ENCODE data around the gene PIK3R2.
"Not testable (repeated sequence)": the region's sequence is repeated elsewhere in the genome, so short reads cannot be mapped to it uniquely, and the experiment has no call there.

Gene PIK3R2

GRCh38 chr19:18155095-18156087, 2.4 kb downstream of the PIK3R2 start:
- Histone ChIP-seq H3K36me3 (ENCODE audit: insufficient read depth, insufficient read length, low read length) (peaks cover 31% of the 10 kb centered on the region), H3K4me1 (ENCODE audit: insufficient read depth, insufficient read length) (peaks cover 33% of the 10 kb centered on the region), H3K9me3 (ENCODE audit: insufficient read depth, low read length) (no peaks in the 10 kb centered on the region), H3K27me3 (ENCODE audit: insufficient read depth, insufficient read length) (no peaks in the 10 kb centered on the region), H3K9ac (ENCODE audit: insufficient read length, low read depth) (no peak overlapping the region), H3K4me3 (ENCODE audit: insufficient read length, low read depth) (no peak overlapping the region)
- DNase-seq (ENCODE audit: low read depth, low spot score) = no peak
- no peak for TF ChIP-seq ZNF274 (IDR thresholded peaks at IDR 0.05; ENCODE audit: low read depth, low read length)
- no peak for TF ChIP-seq YY1 (IDR thresholded peaks at IDR 0.05; ENCODE audit: insufficient read depth, insufficient read length)
- no peak for TF ChIP-seq SUZ12 (IDR thresholded peaks at IDR 0.05; ENCODE audit: extremely low read depth, insufficient read depth, insufficient read length)

- H3K36me3 ChIP-seq (ENCODE audit: insufficient read depth, insufficient read length, low read length) = peaks cover 32% of the 10 kb centered on the region
- H3K9me3 ChIP-seq (ENCODE audit: insufficient read depth, low read length) = no peaks in the 10 kb centered on the region
- H3K27me3 ChIP-seq (ENCODE audit: insufficient read depth, insufficient read length) = no peaks in the 10 kb centered on the region
- no peak for DNase-seq (ENCODE audit: low read depth, low spot score)
- H3K4me1 ChIP-seq (ENCODE audit: insufficient read depth, insufficient read length) = peaks cover 27% of the 10 kb centered on the region
- peak overlapping the region; percentile 80 for H3K9ac ChIP-seq (ENCODE audit: insufficient read length, low read depth)
- H3K4me3 ChIP-seq (ENCODE audit: insufficient read length, low read depth) = no peak overlapping the region
- no peak for TF ChIP-seq SUZ12 (IDR thresholded peaks at IDR 0.05; ENCODE audit: extremely low read depth, insufficient read depth, insufficient read length)
- no peak for TF ChIP-seq YY1 (IDR thresholded peaks at IDR 0.05; ENCODE audit: insufficient read depth, insufficient read length)
- no peak for TF ChIP-seq ZNF274 (IDR thresholded peaks at IDR 0.05; ENCODE audit: low read depth, low read length)
Observed at GRCh38 chr19:18156268-18156667, 3.3 kb downstream of the PIK3R2 start.

DNA sequence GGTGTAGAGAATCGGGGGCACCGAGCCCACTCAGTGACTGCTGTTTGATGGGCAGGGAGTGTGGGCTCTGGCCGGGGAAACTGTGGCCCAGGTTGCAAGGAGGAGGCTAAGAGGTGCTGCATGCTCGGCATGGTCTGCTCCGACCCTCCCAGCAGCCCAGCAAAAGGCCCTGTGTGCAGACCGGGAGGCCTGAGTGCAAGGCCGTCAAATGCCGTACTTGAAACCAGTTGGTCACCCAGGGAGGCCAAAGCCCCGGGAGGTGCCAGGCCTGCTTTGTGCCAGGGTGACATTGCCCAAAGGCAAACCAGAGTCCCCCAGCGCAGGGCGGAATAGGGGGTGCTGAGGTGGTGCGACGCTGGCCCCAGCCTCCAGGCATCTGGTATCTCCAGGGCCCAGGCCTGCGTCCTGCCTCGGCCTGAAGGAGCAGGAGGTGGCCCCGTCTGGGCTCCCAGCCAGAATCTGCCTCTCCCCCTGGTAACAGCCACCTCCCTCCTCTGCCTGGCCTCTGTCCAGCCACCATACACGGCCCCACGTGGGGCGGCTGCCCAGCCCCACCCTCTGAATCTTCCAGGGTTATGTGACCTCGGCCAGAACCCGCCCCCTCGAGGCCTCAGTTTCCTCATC, 4.0 kb downstream of the PIK3R2 start:
- Histone ChIP-seq H3K4me1 (ENCODE audit: insufficient read depth, insufficient read length) (peaks cover 28% of the 10 kb centered on the region), H3K27me3 (ENCODE audit: insufficient read depth, insufficient read length) (no peaks in the 10 kb centered on the region), H3K4me3 (ENCODE audit: insufficient read length, low read depth) (no peak overlapping the region), H3K36me3 (ENCODE audit: insufficient read depth, insufficient read length, low read length) (peaks cover 37% of the 10 kb centered on the region), H3K9me3 (ENCODE audit: insufficient read depth, low read length) (no peaks in the 10 kb centered on the region), H3K9ac (ENCODE audit: insufficient read length, low read depth) (peak overlapping the region; percentile 80)
- TF ChIP-seq ZNF274 (IDR thresholded peaks at IDR 0.05; ENCODE audit: low read depth, low read length) (no peak), YY1 (IDR thresholded peaks at IDR 0.05; ENCODE audit: insufficient read depth, insufficient read length) (no peak)
- DNase-seq (ENCODE audit: low read depth, low spot score) = no peak

GRCh38 chr19:18157465-18158063, 4.6 kb downstream of the PIK3R2 start:
- no peak for DNase-seq (ENCODE audit: low read depth, low spot score)
- no peak for TF ChIP-seq YY1 (IDR thresholded peaks at IDR 0.05; ENCODE audit: insufficient read depth, insufficient read length)
- no peak for TF ChIP-seq ZNF274 (IDR thresholded peaks at IDR 0.05; ENCODE audit: low read depth, low read length)
- TF ChIP-seq SUZ12 (IDR thresholded peaks at IDR 0.05; ENCODE audit: extremely low read depth, insufficient read depth, insufficient read length) = no peak
- Histone ChIP-seq H3K9me3 (ENCODE audit: insufficient read depth, low read length) (no peaks in the 10 kb centered on the region), H3K9ac (ENCODE audit: insufficient read length, low read depth) (peak overlapping the region; percentile 80), H3K4me1 (ENCODE audit: insufficient read depth, insufficient read length) (peaks cover 29% of the 10 kb centered on the region), H3K36me3 (ENCODE audit: insufficient read depth, insufficient read length, low read length) (peaks cover 43% of the 10 kb centered on the region), H3K4me3 (ENCODE audit: insufficient read length, low read depth) (no peak overlapping the region), H3K27me3 (ENCODE audit: insufficient read depth, insufficient read length) (no peaks in the 10 kb centered on the region)

DNA sequence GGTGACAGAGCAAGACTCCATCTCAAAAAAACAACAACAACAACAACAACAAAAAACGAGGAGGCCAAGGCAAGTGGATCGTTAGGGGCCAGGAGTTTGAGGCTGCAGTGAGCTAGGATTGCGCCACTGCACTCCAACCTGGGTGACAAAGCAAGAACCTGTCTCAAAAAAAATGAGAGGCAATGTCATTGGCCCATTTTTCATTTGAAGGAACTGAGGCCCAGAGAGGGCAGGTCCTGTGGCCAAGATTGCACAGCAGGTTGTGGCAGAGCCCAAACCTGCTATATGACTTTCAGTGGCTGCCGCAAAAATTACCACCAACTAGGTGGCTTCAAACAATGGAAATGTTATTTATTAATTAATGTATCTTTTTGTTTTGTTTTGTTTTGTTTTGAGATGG, 5.5 kb downstream of the PIK3R2 start:
- no peak for DNase-seq (ENCODE audit: low read depth, low spot score)
- TF ChIP-seq SUZ12 (IDR thresholded peaks at IDR 0.05; ENCODE audit: extremely low read depth, insufficient read depth, insufficient read length) (no peak), ZNF274 (IDR thresholded peaks at IDR 0.05; ENCODE audit: low read depth, low read length) (no peak), YY1 (IDR thresholded peaks at IDR 0.05; ENCODE audit: insufficient read depth, insufficient read length) (no peak)
- Histone ChIP-seq H3K27me3 (ENCODE audit: insufficient read depth, insufficient read length) (no peaks in the 10 kb centered on the region), H3K4me3 (ENCODE audit: insufficient read length, low read depth) (no peak overlapping the region), H3K9me3 (ENCODE audit: insufficient read depth, low read length) (no peaks in the 10 kb centered on the region), H3K4me1 (ENCODE audit: insufficient read depth, insufficient read length) (peaks cover 29% of the 10 kb centered on the region), H3K9ac (ENCODE audit: insufficient read length, low read depth) (no peak overlapping the region), H3K36me3 (ENCODE audit: insufficient read depth, insufficient read length, low read length) (peaks cover 52% of the 10 kb centered on the region)

DNA sequence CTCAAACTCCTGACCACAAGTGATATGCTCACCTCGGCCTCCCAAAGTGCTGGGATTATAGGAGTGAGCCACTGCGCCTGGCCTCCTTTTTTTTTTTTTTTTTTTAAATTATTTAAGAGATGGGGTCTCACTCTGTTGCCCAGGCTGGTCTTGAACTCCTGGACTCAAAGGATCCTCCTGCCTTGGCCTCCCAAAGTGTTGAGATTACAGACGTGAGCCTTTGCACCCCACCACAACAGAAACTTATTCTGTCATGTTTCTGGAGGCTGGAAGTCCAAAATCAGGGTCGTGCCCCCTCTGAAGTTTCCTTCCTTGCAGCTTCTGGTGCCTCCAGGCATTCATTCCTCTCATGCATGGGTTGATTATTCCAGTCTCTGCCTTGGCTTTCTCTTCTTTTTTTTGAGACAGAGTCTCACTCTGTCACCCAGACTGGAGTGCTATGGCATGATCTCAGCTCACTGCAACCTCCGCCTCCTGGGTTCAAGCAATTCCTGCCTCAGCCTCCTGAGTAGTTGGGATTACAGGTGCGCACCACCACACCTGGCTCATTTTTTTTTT, 6.2 kb downstream of the PIK3R2 start:
- H3K9me3 ChIP-seq (ENCODE audit: insufficient read depth, low read length); H3K9ac ChIP-seq (ENCODE audit: insufficient read length, low read depth); H3K4me3 ChIP-seq (ENCODE audit: insufficient read length, low read depth); DNase-seq (ENCODE audit: low read depth, low spot score); H3K27me3 ChIP-seq (ENCODE audit: insufficient read depth, insufficient read length): not testable (repeated sequence)
- peaks cover 57% of the 10 kb centered on the region for H3K36me3 ChIP-seq (ENCODE audit: insufficient read depth, insufficient read length, low read length)
- peaks cover 29% of the 10 kb centered on the region for H3K4me1 ChIP-seq (ENCODE audit: insufficient read depth, insufficient read length)

GRCh38 chr19:18159810-18160209, 6.8 kb downstream of the PIK3R2 start:
- H3K9ac ChIP-seq (ENCODE audit: insufficient read length, low read depth) = peak overlapping the region; percentile 10
- no peak for DNase-seq (ENCODE audit: low read depth, low spot score)
- TF ChIP-seq SUZ12 (IDR thresholded peaks at IDR 0.05; ENCODE audit: extremely low read depth, insufficient read depth, insufficient read length) (no peak), YY1 (IDR thresholded peaks at IDR 0.05; ENCODE audit: insufficient read depth, insufficient read length) (no peak), ZNF274 (IDR thresholded peaks at IDR 0.05; ENCODE audit: low read depth, low read length) (no peak)
- peaks cover 24% of the 10 kb centered on the region for H3K4me1 ChIP-seq (ENCODE audit: insufficient read depth, insufficient read length)
- H3K9me3 ChIP-seq (ENCODE audit: insufficient read depth, low read length) = no peaks in the 10 kb centered on the region
- no peak overlapping the region for H3K4me3 ChIP-seq (ENCODE audit: insufficient read length, low read depth)
- H3K27me3 ChIP-seq (ENCODE audit: insufficient read depth, insufficient read length) = no peaks in the 10 kb centered on the region
- peaks cover 64% of the 10 kb centered on the region for H3K36me3 ChIP-seq (ENCODE audit: insufficient read depth, insufficient read length, low read length)
